ENCODE data around the gene PARD6G. TPM values are rescaled to one million over a fixed set of nuclear protein-coding genes. Genes with fewer than 3 reads are reported as not detected.

Gene PARD6G, protein sequence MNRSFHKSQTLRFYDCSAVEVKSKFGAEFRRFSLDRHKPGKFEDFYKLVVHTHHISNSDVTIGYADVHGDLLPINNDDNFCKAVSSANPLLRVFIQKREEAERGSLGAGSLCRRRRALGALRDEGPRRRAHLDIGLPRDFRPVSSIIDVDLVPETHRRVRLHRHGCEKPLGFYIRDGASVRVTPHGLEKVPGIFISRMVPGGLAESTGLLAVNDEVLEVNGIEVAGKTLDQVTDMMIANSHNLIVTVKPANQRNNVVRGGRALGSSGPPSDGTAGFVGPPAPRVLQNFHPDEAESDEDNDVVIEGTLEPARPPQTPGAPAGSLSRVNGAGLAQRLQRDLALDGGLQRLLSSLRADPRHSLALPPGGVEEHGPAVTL
- not detected in 2 replicates for polyA plus RNA-seq

DNA sequence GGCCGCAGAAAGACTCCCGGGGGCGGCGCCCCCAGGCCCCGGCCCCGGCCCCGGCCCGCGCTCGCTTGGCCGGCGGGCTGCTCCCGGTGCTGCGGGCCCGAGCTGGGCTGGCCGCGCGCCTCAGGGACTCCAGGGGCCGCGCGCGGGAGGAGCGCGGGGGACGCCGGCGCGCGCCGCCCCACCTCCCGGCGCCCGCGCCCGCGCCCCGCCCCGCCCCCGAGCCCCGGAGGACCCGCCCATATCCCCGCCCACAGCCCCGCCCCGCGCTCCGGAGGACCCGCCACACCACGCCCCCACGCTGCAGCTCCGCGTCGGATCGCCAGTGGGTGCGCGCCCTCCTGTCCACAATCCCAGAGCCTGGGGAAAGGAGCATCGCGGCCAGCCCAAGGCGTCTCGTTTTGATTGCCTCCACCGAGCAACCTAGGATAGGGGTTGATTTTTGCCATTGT lies at the start of gene PARD6G:
Gene PARD6G, minus strand, starts transcription at position 122 of the 449 bp plus-strand sequence. CDS start 166 bp downstream, outside the sequence.

DNA sequence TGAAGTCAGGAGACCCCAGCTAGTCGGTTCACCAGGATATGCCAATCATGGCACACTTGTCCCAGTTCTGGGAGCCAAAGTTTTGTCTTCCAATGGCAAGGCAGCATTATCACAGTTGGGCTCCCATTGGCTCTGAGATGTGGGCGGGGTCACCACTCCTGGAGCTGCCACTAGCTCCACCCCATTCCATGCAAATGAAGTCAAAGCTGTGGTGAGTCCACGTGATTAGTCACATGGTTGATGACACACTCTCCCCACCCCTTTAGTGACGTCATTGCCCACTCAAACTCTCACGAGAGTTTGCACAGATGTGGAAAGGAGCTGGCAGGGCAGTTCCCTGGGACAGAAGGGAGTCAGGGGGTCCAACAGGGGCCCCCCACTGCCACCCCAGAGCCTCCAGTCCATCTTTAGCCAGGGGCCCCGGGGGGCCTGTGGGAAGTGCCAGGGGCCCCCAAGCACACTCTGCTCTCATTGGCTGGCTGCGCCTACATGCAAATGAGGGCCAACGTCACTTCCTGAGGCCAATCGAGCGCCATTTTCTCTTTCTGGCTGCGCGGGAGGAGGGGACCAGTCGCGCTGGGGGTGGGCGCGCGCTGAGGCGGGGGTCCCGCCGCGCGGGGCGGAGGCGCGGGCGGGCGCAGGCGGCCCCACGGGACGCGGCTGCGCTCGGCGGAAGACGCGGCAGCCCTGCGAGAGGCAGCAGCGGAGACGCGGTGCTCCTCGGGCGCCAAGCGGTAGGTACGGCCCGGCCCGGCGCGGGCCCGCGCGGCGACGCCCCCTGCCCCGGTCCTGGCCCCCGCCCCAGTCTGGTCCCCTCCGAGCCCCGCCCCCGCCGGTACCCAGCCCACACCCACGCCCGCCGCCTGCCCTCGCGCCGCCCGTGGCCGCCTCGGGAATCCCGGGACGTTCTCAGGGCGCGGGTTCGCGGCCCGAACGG lies 138.3 kb downstream of the PARD6G start, which contains the start of gene ADNP2:
Gene ADNP2, plus strand, starts transcription at position 524 of the 937 bp plus-strand sequence. CDS start 8,281 bp downstream, outside the sequence.

Other genes starting within 250 kb of the PARD6G start
- 2.6 and 8.2 TPM in 2 replicates for gene RBFA, start 213.1 kb downstream of the PARD6G start, polyA plus RNA-seq
- gene ADNP2, start 138.3 kb downstream of the PARD6G start, polyA plus RNA-seq = 8.9 and 9.1 TPM in 2 replicates

All from Purkinje cell (primary cell).